ENCODE results near the gene RPP21. TPM values are rescaled to one million over a fixed set of nuclear protein-coding genes. Genes with fewer than 3 reads are reported as not detected.

Gene RPP21
- total and polyA plus RNA-seq, 2 of the 8 experiments (the other 6 are each of a cell fraction or from before 2014, with no cell fraction given), result 63.0 to 219 TPM

DNA sequence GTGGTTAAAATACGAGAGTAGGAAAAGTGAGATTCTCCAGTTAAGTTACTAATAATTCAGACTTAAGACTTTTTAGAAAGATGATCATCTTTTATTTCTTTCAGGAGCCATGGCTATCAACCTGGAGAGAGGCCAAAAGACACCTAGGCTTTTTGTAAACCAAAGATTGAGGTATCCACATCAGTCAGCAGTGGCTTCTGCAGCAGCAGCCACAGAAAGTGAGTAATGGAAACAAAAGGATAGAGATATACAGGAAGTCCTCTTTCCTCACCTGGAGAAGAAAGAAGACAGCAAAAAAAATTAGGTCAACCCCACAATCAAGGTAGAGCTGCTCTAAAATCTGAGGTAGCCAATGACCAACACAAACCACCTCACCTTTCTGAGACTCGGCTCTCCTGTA, 41.0 kb upstream of the RPP21 start:
- TF ChIP-seq, protein P1, sequence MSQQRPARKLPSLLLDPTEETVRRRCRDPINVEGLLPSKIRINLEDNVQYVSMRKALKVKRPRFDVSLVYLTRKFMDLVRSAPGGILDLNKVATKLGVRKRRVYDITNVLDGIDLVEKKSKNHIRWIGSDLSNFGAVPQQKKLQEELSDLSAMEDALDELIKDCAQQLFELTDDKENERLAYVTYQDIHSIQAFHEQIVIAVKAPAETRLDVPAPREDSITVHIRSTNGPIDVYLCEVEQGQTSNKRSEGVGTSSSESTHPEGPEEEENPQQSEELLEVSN (IDR thresholded peaks at IDR 0.05), result no peak
- no peak for TF ChIP-seq SP1 (IDR thresholded peaks at IDR 0.05; ENCODE audit: low read depth, low read length)
- no peak for TF ChIP-seq RBBP5 (IDR thresholded peaks at IDR 0.05; ENCODE audit: borderline replicate concordance, low read depth, low read length)
- TF ChIP-seq RAD21 (IDR thresholded peaks at IDR 0.05 in 1 of 2, conservative IDR thresholded peaks at IDR 0.05 in 1 of 2; ENCODE audit: low read depth in 2 of 2, low read length in 2 of 2), result no peak
- no peak overlapping the region for H3K56ac ChIP-seq (replicated peaks; ENCODE audit: insufficient read length, low read depth, low read length)
- H3K27ac ChIP-seq (ENCODE audit: low read depth, low read length), result no peak overlapping the region
- H2BK120ac ChIP-seq (replicated peaks; ENCODE audit: low read depth, low read length), result no peak overlapping the region
- no peak overlapping the region for H2AFZ ChIP-seq (ENCODE audit: low read length)
- peaks cover 0 to 4% of the 10 kb centered on the region in 2 experiments for H4K20me1 ChIP-seq (replicated peaks in 1 of 2; ENCODE audit: control insufficient read depth in 1 of 2, insufficient read depth in 2 of 2, low read length in 2 of 2)
- no peak overlapping the region for H3K4me3 ChIP-seq (ENCODE audit: extremely low read depth in 1 of 4, insufficient read depth in 2 of 4, low read depth in 3 of 4, low read length in 4 of 4)
- no peak overlapping the region for H2BK12ac ChIP-seq (ENCODE audit: low read depth, low read length)
- H3K27me3 ChIP-seq (replicated peaks in 1 of 4; ENCODE audit: control insufficient read depth in 3 of 4, extremely low read depth in 1 of 4, insufficient read depth in 3 of 4, low read length in 3 of 4), result no peaks in the 10 kb centered on the region; a peak in 1 of 7 replicates
- H3K36me3 ChIP-seq (ENCODE audit: control insufficient read depth in 2 of 4, insufficient read depth in 4 of 4, low read length in 3 of 4), result peaks cover 0 to 68% (median 10%) of the 10 kb centered on the region in 4 experiments; a peak in 6 of 8 replicates
- no peak overlapping the region for H4K91ac ChIP-seq (replicated peaks; ENCODE audit: insufficient read length, low read length)
- H3K9ac ChIP-seq (replicated peaks in 1 of 4; ENCODE audit: extremely low read depth in 1 of 4, low read depth in 3 of 4, low read length in 3 of 4), result no peak overlapping the region
- H3K23me2 ChIP-seq (ENCODE audit: low read depth, low read length), result no peaks in the 10 kb centered on the region
- H2BK15ac ChIP-seq (ENCODE audit: low read length), result no peak overlapping the region
- H3K79me2 ChIP-seq (ENCODE audit: control insufficient read depth in 1 of 2, insufficient read depth in 2 of 2, low read length in 2 of 2), result peaks cover 10 to 55% of the 10 kb centered on the region in 2 experiments; a peak in 3 of 4 replicates
- H3K14ac ChIP-seq (ENCODE audit: insufficient read length), result no peak overlapping the region
- no peak overlapping the region for H3K23ac ChIP-seq (ENCODE audit: insufficient read length)
- H3K18ac ChIP-seq (ENCODE audit: extremely low read depth, low read length), result no peak overlapping the region
- no peak overlapping the region for H4K5ac ChIP-seq (ENCODE audit: insufficient read length, low read depth, low read length)
- CTCF ChIA-PET (ENCODE audit: partially characterized antibody), result no interaction called here
- no peak for FAIRE-seq
- H2BK5ac ChIP-seq (ENCODE audit: low read depth, low read length), result no peak overlapping the region
- WGBS, 2 experiments (ENCODE audit: extremely low coverage in 1 of 2, insufficient coverage in 1 of 2, insufficient read length in 1 of 2, insufficient replicate concordance in 2 of 2, low coverage in 1 of 2, low lambda C conversion rate in 2 of 2, missing lambda C conversion rate in 1 of 2), result 97% methylated on average over 2 of the region's 2 CpGs; no CpG with 5 or more reads in 1 of the 2 experiments
- POLR2A ChIA-PET (ENCODE audit: partially characterized antibody), result interaction anchor here (0.5 to 1.4 kb wide), 4 partner anchors 15 to 779 kb away, joined by 3 to 5 read pairs (median 4); no protein-coding TSS in a partner anchor
- H2BK20ac ChIP-seq (ENCODE audit: low read length), result no peak overlapping the region
- H2AK5ac ChIP-seq (ENCODE audit: low read depth, low read length), result no peak overlapping the region
- H4K8ac ChIP-seq (ENCODE audit: extremely low read depth, insufficient read depth, low read length), result no peak overlapping the region
- H3K4ac ChIP-seq (replicated peaks; ENCODE audit: insufficient read length, low read depth, low read length), result no peak overlapping the region
- H3K79me1 ChIP-seq (ENCODE audit: low read depth, low read length), result peaks cover 5% of the 10 kb centered on the region
- H3K4me2 ChIP-seq (ENCODE audit: insufficient read depth in 1 of 2, low read depth in 2 of 2, low read length in 2 of 2), result no peak overlapping the region
- no peaks in the 10 kb centered on the region for H3K4me1 ChIP-seq (replicated peaks in 1 of 4; ENCODE audit: control insufficient read depth in 3 of 4, insufficient read depth in 4 of 4, low read length in 3 of 4)
- DNase-seq (ENCODE audit: low read depth in 1 of 2, low spot score in 2 of 2), result no peak
- H3K9me3 ChIP-seq (ENCODE audit: insufficient read depth in 2 of 2, low read depth in 1 of 2, low read length in 1 of 2), result peaks cover 41 to 46% of the 10 kb centered on the region in 2 experiments

All from H1 (cell line).